IMR-90 (cell line): Measurements from ENCODE around the gene MTM1. TPM values are rescaled to one million over a fixed set of nuclear protein-coding genes. Genes with fewer than 3 reads are reported as not detected.

Experiments used
- ATAC-seq: fragments of 200-7000 bp; cut with Tn5 transposase; 2 replicates; pipeline ENCODE4 v1.9.1; 2020; ENCODE audit warnings: low read depth, mild to moderate bottlenecking, moderate library complexity
- BruUV-seq: library from RNA; stranded (reverse); fragments of 400-500 nt; replicated peaks from 2 replicates; lab custom pipeline; 2021; lab: Mats Ljungman, UMichigan
- CTCF ChIA-PET: fragments of 300-600 bp; formaldehyde crosslinking; extraction: SDS; loops from one replicate; lab custom pipeline; 2021; ENCODE audit warnings: antibody characterized with exemption; lab: Yijun Ruan, JAX
- POLR2A ChIA-PET: fragments of 300-600 bp; sonication (Branson Sonifier 250); formaldehyde crosslinking; loops from one replicate; lab custom pipeline; 2022; ENCODE audit warnings: antibody characterized with exemption; ENCODE audit not compliant: unreplicated experiment; lab: Charles Lee
- DNase-seq: peaks from one replicate; pipeline ENCODE4 v3.0.0; 2013
- H2AFZ ChIP-seq: replicated peaks from 2 replicates; pipeline ENCODE3; 2013; ENCODE audit warnings: low read length, mild to moderate bottlenecking; ENCODE audit not compliant: poor library complexity
- H2AK5ac ChIP-seq: 2 replicates; pipeline ENCODE4 v1.6.1; 2013; ENCODE audit warnings: low read depth, low read length, inconsistent platforms
- H2AK9ac ChIP-seq: replicated peaks from 2 replicates; pipeline ENCODE3; 2013; ENCODE audit warnings: mild to moderate bottlenecking, low read depth, low read length, moderate library complexity; ENCODE audit not compliant: poor library complexity
- H2BK120ac ChIP-seq: 2 replicates; pipeline ENCODE4 v1.6.1; 2013; ENCODE audit warnings: low read depth, low read length, inconsistent platforms
- H2BK15ac ChIP-seq: 3 replicates; pipeline ENCODE4 v1.6.1; 2013; ENCODE audit warnings: low read depth, low read length, inconsistent platforms
- H2BK20ac ChIP-seq: 2 replicates; pipeline ENCODE4 v1.6.1; 2013; ENCODE audit warnings: low read depth, mild to moderate bottlenecking, inconsistent platforms, low read length, moderate library complexity
- H2BK5ac ChIP-seq: 2 replicates; pipeline ENCODE4 v1.6.1; 2013; ENCODE audit warnings: mild to moderate bottlenecking, low read depth, low read length, inconsistent platforms; ENCODE audit not compliant: poor library complexity, severe bottlenecking
- H3K14ac ChIP-seq: replicated peaks from 2 replicates; pipeline ENCODE4 v1.6.1; 2013; ENCODE audit warnings: low read depth, low read length, inconsistent platforms
- H3K18ac ChIP-seq: 2 replicates; pipeline ENCODE4 v1.6.1; 2013; ENCODE audit warnings: low read depth, low read length, control low read depth
- H3K23ac ChIP-seq: 2 replicates; pipeline ENCODE4 v1.6.1; 2013; ENCODE audit warnings: low read depth, low read length, inconsistent platforms
- H3K27ac ChIP-seq: 2 replicates; pipeline ENCODE4 v1.5.1; 2013; ENCODE audit warnings: mild to moderate bottlenecking, control low read depth, low read length; ENCODE audit not compliant: insufficient read depth
- H3K27me3 ChIP-seq: 2 replicates; pipeline ENCODE4 v1.6.1; 2013; ENCODE audit warnings: low read length; ENCODE audit not compliant: control insufficient read depth, insufficient read depth
- H3K36me3 ChIP-seq: 2 replicates; pipeline ENCODE4 v1.6.1; 2013; ENCODE audit warnings: low read length, mixed read lengths; ENCODE audit not compliant: control insufficient read depth, insufficient read depth
- H3K4ac ChIP-seq: 2 replicates; pipeline ENCODE4 v1.6.1; 2013; ENCODE audit warnings: low read depth, low read length, inconsistent platforms
- H3K4me1 ChIP-seq: 2 replicates; pipeline ENCODE4 v1.6.1; 2013; ENCODE audit warnings: low read length, mixed read lengths; ENCODE audit not compliant: control insufficient read depth, insufficient read depth
- H3K4me2 ChIP-seq: 2 replicates; pipeline ENCODE4 v1.6.1; 2013; ENCODE audit warnings: low read depth, mild to moderate bottlenecking, control low read depth, low read length, moderate library complexity
- H3K4me3 ChIP-seq: 2 replicates; pipeline ENCODE4 v1.5.1; 2013; ENCODE audit warnings: low read depth, mild to moderate bottlenecking, control low read depth, low read length, moderate library complexity; ENCODE audit not compliant: insufficient read depth
- H3K56ac ChIP-seq: 2 replicates; pipeline ENCODE4 v1.6.1; 2013; ENCODE audit warnings: low read length, inconsistent platforms; ENCODE audit not compliant: insufficient read depth; ENCODE audit errors: extremely low read depth
- H3K79me1 ChIP-seq, 2 experiments: 2 replicates each; pipeline ENCODE4 v1.6.1; 2013; ENCODE audit warnings: low read length in 2 of 2, inconsistent platforms in 1 of 2, low read depth in 1 of 2
- H3K9ac ChIP-seq: 2 replicates; pipeline ENCODE4 v1.6.1; 2013; ENCODE audit warnings: low read depth, low read length, control low read depth
- H3K9me1 ChIP-seq: 2 replicates; pipeline ENCODE4 v1.6.1; 2013; ENCODE audit warnings: low read length, inconsistent platforms; ENCODE audit not compliant: insufficient read depth
- H3K9me3 ChIP-seq: 2 replicates; pipeline ENCODE4 v1.6.1; 2013; ENCODE audit warnings: low read length; ENCODE audit not compliant: control insufficient read depth, insufficient read depth
- H4K20me1 ChIP-seq: 2 replicates; pipeline ENCODE4 v1.6.1; 2013; ENCODE audit warnings: low read length, inconsistent platforms; ENCODE audit not compliant: insufficient read depth
- H4K5ac ChIP-seq: 2 replicates; pipeline ENCODE4 v1.6.1; 2013; ENCODE audit warnings: mild to moderate bottlenecking, low read depth, low read length, control low read depth
- H4K8ac ChIP-seq, 2 experiments: 2 replicates each; pipeline ENCODE4 v1.6.1; 2013; ENCODE audit warnings: low read depth in 2 of 2, low read length in 2 of 2, control low read depth in 1 of 2, inconsistent platforms in 1 of 2
- H4K91ac ChIP-seq: 2 replicates; pipeline ENCODE4 v1.6.1; 2013; ENCODE audit warnings: low read depth, low read length, inconsistent platforms; ENCODE audit not compliant: insufficient read depth
- CEBPB ChIP-seq: IDR thresholded peaks from 2 replicates; pipeline ENCODE4 v1.6.1; 2012; ENCODE audit warnings: low read depth, low read length, improper control_type of control experiment
- CTCF ChIP-seq: conservative IDR thresholded peaks from 2 replicates; pipeline ENCODE4 v1.5.1; 2012; ENCODE audit warnings: mild to moderate bottlenecking, low read depth, low read length, improper control_type of control experiment
- RCOR1 ChIP-seq: IDR thresholded peaks from 2 replicates; pipeline ENCODE4 v1.6.1; 2012; ENCODE audit warnings: mild to moderate bottlenecking, low read length, improper control_type of control experiment; ENCODE audit not compliant: insufficient replicate concordance
- SMC3 ChIP-seq: fragments of 150-350 bp; IDR thresholded peaks from 2 replicates; pipeline ENCODE4 v1.6.1; 2016; ENCODE audit warnings: low read depth, mild to moderate bottlenecking, antibody characterized with exemption, low read length, moderate library complexity
- WGBS, 2 experiments: methylation state at CpG; one replicate each; pipeline versions ENCODE4 v1.1.5 to v1.1.7; 2013; ENCODE audit warnings: missing lambda C conversion rate in 2 of 2; ENCODE audit not compliant: insufficient read length in 1 of 2; ENCODE audit errors: extremely low coverage in 2 of 2; 5-methylcytosine and 5-hydroxymethylcytosine counted together
- dilution Hi-C: fragments of 300-500 bp; cut with HindIII; formaldehyde crosslinking; loops from one replicate; pipeline ENCODE4 v1.14.3; 2018; ENCODE audit warnings: low sequenced_read_pairs; ENCODE audit not compliant: unreplicated experiment
- in situ Hi-C: fragments of 300-500 bp; cut with MboI; formaldehyde crosslinking; loops from 3 replicates; pipeline ENCODE4 v1.14.3; 2019; ENCODE audit warnings: low sequenced_read_pairs, inconsistent platforms, mixed read lengths
- intact Hi-C: fragments of 100-400 bp; cut with micrococcal nuclease; formaldehyde crosslinking; loops from 2 replicates; pipeline ENCODE4 v1.10.0; 2022
- polyA plus RNA-seq, 3 experiments: library from polyadenylated mRNA; depleted of rRNA; stranded (reverse); fragments of >200 nt; gene quantifications; 2 replicates each; pipeline ENCODE4 v1.2.3, GENCODE V29; 2012; ENCODE audit warnings: low replicate concordance in 1 of 3
- total RNA-seq: library from RNA; depleted of rRNA; stranded (reverse); fragments of >200 nt; gene quantifications from 2 replicates; pipeline ENCODE4 v1.2.3, GENCODE V29; 2012

The MTM1 gene
- total and polyA plus RNA-seq, 2 of the 4 experiments (the other 2 are of a cell fraction), result 3.8 to 5.6 TPM

GRCh38 chrX:150533863-150534262 is 34.6 kb upstream of the MTM1 start:
- no peak overlapping the region for H3K56ac ChIP-seq
- no peak overlapping the region for H3K23ac ChIP-seq
- H3K27ac ChIP-seq, result no peak overlapping the region
- DNase-seq (no peak), ATAC-seq (no peak)
- H2AK5ac ChIP-seq, result no peak overlapping the region
- no peak overlapping the region for H4K5ac ChIP-seq
- dilution Hi-C loops, result no loop called here
- H2AFZ ChIP-seq, result no peak overlapping the region
- no peaks in the 10 kb centered on the region for H3K79me1 ChIP-seq
- no peak overlapping the region for H3K4me3 ChIP-seq
- WGBS, 2 experiments, result 67% methylated on average over 1 of the region's 3 CpGs; no CpG with 5 or more reads in 1 of the 2 experiments
- H4K8ac ChIP-seq, result no peak overlapping the region
- intact Hi-C loops, result no loop called here
- H3K4me2 ChIP-seq, result no peak overlapping the region
- BruUV-seq, result no TSS peak
- no peak overlapping the region for H2BK5ac ChIP-seq
- H3K36me3 ChIP-seq, result no peaks in the 10 kb centered on the region
- no peak overlapping the region for H4K91ac ChIP-seq
- H3K14ac ChIP-seq, result no peak overlapping the region
- no peaks in the 10 kb centered on the region for H3K4me1 ChIP-seq
- no peaks in the 10 kb centered on the region for H3K9me1 ChIP-seq
- peaks cover 19% of the 10 kb centered on the region for H3K9me3 ChIP-seq
- no peaks in the 10 kb centered on the region for H4K20me1 ChIP-seq
- in situ Hi-C loops, result no loop called here
- TF ChIP-seq CTCF, result no peak
- TF ChIP-seq CEBPB, result no peak
- no peak for TF ChIP-seq RCOR1
- no peak for TF ChIP-seq SMC3
- no peaks in the 10 kb centered on the region; the same call in 1 of the 2 replicates for H3K27me3 ChIP-seq
- H3K18ac ChIP-seq, result no peak overlapping the region
- no peak overlapping the region for H2BK20ac ChIP-seq
- POLR2A ChIA-PET, result no interaction called here
- H3K4ac ChIP-seq, result no peak overlapping the region
- CTCF ChIA-PET, result no interaction called here
- no peak overlapping the region for H2BK120ac ChIP-seq
- H3K9ac ChIP-seq, result no peak overlapping the region
- no peak overlapping the region for H2AK9ac ChIP-seq
- H2BK15ac ChIP-seq, result no peak overlapping the region
